OCI-LY1 (cell line): ENCODE data around the gene ANKRD55.

ENCODE experiments used
- H2AFZ ChIP-seq: fragments of 200-600 bp; sonication (generic), shearing (Covaris generic); 2 replicates; pipeline ENCODE4 v1.6.0; 2014; ENCODE audit warnings: antibody characterized with exemption, mild to moderate bottlenecking, low read length
- H3F3A ChIP-seq: fragments of 200-600 bp; sonication (generic), shearing (Covaris generic); 2 replicates; pipeline ENCODE4 v1.6.0; 2014; ENCODE audit warnings: mild to moderate bottlenecking, antibody characterized with exemption, low read length, moderate library complexity; ENCODE audit not compliant: insufficient read depth
- H3K27ac ChIP-seq: fragments of 200-600 bp; sonication (generic); 2 replicates; pipeline ENCODE4 v1.5.1; 2014; ENCODE audit warnings: low read length, mixed run types, mild to moderate bottlenecking, low read depth; ENCODE audit not compliant: poor library complexity, severe bottlenecking
- H3K27me3 ChIP-seq: fragments of 200-600 bp; sonication (generic); 2 replicates; pipeline ENCODE4 v1.6.0; 2014; ENCODE audit warnings: antibody characterized with exemption, mild to moderate bottlenecking, low read length, moderate library complexity; ENCODE audit not compliant: insufficient read depth
- H3K36me3 ChIP-seq: fragments of 200-600 bp; sonication (generic); 2 replicates; pipeline ENCODE4 v1.6.1; 2014; ENCODE audit warnings: mild to moderate bottlenecking, antibody characterized with exemption, low read length, moderate library complexity, mixed read lengths; ENCODE audit not compliant: insufficient read depth
- H3K4me1 ChIP-seq: fragments of 200-600 bp; sonication (generic); 2 replicates; pipeline ENCODE4 v1.5.1; 2014; ENCODE audit warnings: mild to moderate bottlenecking, low read length, moderate library complexity; ENCODE audit not compliant: insufficient read depth, severe bottlenecking
- H3K4me2 ChIP-seq: fragments of 200-600 bp; sonication (generic), shearing (Covaris generic); 2 replicates; pipeline ENCODE4 v1.6.1; 2014; ENCODE audit warnings: low read length
- H3K4me3 ChIP-seq: fragments of 200-600 bp; sonication (generic); 2 replicates; pipeline ENCODE4 v1.5.1; 2014; ENCODE audit warnings: low read length, low read depth, mild to moderate bottlenecking, mixed read lengths; ENCODE audit not compliant: poor library complexity, severe bottlenecking
- H3K79me2 ChIP-seq: fragments of 200-600 bp; shearing (Covaris generic); 2 replicates; pipeline ENCODE4 v1.6.1; 2016; ENCODE audit warnings: mixed run types, low read length, mixed read lengths; ENCODE audit not compliant: insufficient read depth
- H3K9ac ChIP-seq: fragments of 200-600 bp; sonication (generic), shearing (Covaris generic); 2 replicates; pipeline ENCODE4 v1.6.1; 2014; ENCODE audit warnings: mild to moderate bottlenecking, low read length, mixed read lengths
- H3K9me2 ChIP-seq: fragments of 200-600 bp; sonication (generic), shearing (Covaris generic); 2 replicates; pipeline ENCODE4 v1.6.1; 2014; ENCODE audit warnings: low read depth, mild to moderate bottlenecking, low read length, mixed read lengths
- H3K9me3 ChIP-seq: fragments of 200-600 bp; shearing (Covaris generic); 2 replicates; pipeline ENCODE4 v1.6.1; 2014; ENCODE audit warnings: low read length, mixed read lengths
- H4K20me1 ChIP-seq: fragments of 200-600 bp; sonication (generic), shearing (Covaris generic); 2 replicates; pipeline ENCODE4 v1.6.0; 2016; ENCODE audit warnings: mild to moderate bottlenecking, low read length; ENCODE audit not compliant: insufficient read depth
- EZH2 ChIP-seq: fragments of 200-600 bp; sonication (generic), shearing (Covaris generic); IDR thresholded peaks from 2 replicates; pipeline ENCODE4 v1.8.0; 2017; ENCODE audit warnings: borderline replicate concordance, mixed run types, mild to moderate bottlenecking, antibody characterized with exemption, low read length, moderate library complexity, mixed read lengths
- TF ChIP-seq, protein P1 (sequence below): fragments of 200-600 bp; sonication (generic), shearing (Covaris generic); IDR thresholded peaks from 2 replicates; pipeline ENCODE4 v1.5.1; 2017; ENCODE audit warnings: mild to moderate bottlenecking, antibody characterized with exemption, low read length, moderate library complexity, mixed read lengths

The ANKRD55 gene

DNA sequence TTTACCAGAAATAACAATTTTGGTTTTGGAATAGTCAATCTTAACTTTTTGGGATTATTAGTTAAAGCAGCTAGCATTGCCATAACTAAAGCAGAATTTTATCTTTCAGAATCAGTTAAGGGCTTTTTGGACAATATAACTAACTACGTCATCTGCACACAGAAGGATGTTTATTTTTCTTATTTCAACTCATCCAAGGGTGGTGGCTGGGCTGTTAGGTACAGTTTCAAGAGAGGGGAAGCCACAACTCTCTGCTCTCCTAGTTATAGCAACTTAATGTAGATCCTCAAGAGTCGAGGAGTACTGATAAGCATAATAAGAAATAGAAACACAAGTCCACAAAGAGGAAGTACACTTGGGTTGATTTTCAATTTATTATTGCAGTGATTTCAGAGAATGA lies 65.6 kb downstream of the ANKRD55 start:
- H3F3A ChIP-seq, result no peaks in the 10 kb centered on the region
- H3K27ac ChIP-seq, result no peak overlapping the region
- H3K9me3 ChIP-seq, result no peaks in the 10 kb centered on the region
- H3K27me3 ChIP-seq, result no peaks in the 10 kb centered on the region
- H4K20me1 ChIP-seq, result no peaks in the 10 kb centered on the region
- no peaks in the 10 kb centered on the region for H3K79me2 ChIP-seq
- no peak overlapping the region for H3K9ac ChIP-seq
- no peaks in the 10 kb centered on the region for H3K36me3 ChIP-seq
- H3K4me3 ChIP-seq, result no peak overlapping the region
- TF ChIP-seq EZH2, result no peak
- TF ChIP-seq, protein P1, sequence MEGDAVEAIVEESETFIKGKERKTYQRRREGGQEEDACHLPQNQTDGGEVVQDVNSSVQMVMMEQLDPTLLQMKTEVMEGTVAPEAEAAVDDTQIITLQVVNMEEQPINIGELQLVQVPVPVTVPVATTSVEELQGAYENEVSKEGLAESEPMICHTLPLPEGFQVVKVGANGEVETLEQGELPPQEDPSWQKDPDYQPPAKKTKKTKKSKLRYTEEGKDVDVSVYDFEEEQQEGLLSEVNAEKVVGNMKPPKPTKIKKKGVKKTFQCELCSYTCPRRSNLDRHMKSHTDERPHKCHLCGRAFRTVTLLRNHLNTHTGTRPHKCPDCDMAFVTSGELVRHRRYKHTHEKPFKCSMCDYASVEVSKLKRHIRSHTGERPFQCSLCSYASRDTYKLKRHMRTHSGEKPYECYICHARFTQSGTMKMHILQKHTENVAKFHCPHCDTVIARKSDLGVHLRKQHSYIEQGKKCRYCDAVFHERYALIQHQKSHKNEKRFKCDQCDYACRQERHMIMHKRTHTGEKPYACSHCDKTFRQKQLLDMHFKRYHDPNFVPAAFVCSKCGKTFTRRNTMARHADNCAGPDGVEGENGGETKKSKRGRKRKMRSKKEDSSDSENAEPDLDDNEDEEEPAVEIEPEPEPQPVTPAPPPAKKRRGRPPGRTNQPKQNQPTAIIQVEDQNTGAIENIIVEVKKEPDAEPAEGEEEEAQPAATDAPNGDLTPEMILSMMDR, result no peak
- no peaks in the 10 kb centered on the region for H3K4me1 ChIP-seq
- no peak overlapping the region for H2AFZ ChIP-seq
- no peaks in the 10 kb centered on the region for H3K9me2 ChIP-seq
- no peak overlapping the region for H3K4me2 ChIP-seq

DNA sequence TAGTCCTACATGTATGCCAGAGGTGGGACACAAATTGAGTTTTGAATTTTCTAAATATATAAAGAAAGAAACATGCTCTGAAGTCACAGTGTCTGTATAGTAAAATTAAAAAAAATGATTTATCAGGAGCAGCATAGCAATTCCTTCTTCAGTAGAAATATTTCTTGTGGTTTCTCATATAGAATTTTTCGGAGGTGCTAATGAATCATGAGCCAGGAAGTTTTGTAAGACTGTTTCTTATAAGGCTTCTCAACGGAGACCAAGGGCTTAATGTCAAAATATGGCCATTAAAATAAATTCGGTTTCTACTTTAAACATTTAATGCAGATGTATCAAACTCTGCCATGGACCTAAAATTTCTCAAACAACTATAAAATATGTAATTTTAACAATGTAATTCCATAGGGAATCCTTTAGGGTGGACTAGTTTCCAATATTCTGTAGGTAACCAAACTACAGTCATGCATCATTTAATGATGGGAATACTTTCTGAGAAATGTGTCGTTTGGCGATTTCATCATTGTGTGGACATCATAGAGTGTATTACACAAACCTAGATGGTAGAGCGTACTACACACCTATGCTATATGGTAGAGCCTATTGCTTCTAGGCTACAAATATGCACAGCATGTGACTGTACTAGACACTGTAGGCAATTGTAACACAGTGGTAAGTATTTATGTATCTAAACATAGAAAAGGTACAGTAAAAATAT lies 66.3 kb downstream of the ANKRD55 start:
- H3K4me1 ChIP-seq, result no peaks in the 10 kb centered on the region
- H3K27ac ChIP-seq, result no peak overlapping the region

DNA sequence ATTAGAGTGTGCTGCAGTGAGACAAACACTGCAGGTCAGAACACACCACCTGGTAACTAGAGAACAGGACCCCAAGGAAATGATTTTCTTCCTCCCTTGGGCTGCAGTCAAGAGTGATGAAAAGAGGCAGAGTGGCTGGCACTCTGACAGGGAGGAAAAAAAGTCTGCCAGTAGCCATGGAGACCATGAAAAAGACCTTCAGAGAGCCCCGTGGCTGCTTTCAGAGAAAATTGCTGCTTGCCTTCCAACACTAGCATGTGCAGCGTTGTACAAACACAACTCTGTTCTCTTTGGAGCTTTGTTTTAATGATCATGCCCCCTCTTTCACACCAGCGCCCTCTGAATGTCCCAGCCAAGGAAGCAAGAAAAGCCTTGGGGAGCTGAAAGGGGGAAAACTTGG lies 68.8 kb downstream of the ANKRD55 start:
- no peaks in the 10 kb centered on the region for H3K27me3 ChIP-seq
- H3K9me2 ChIP-seq, result no peaks in the 10 kb centered on the region
- no peaks in the 10 kb centered on the region for H3K79me2 ChIP-seq
- H3K27ac ChIP-seq, result no peak overlapping the region
- H3K4me3 ChIP-seq, result no peak overlapping the region
- no peak overlapping the region for H2AFZ ChIP-seq
- no peak overlapping the region for H3K9ac ChIP-seq
- no peaks in the 10 kb centered on the region for H3F3A ChIP-seq
- H3K9me3 ChIP-seq, result no peaks in the 10 kb centered on the region
- no peak overlapping the region for H3K4me2 ChIP-seq
- H3K4me1 ChIP-seq, result no peaks in the 10 kb centered on the region
- no peaks in the 10 kb centered on the region for H4K20me1 ChIP-seq
- no peaks in the 10 kb centered on the region for H3K36me3 ChIP-seq
- no peak for TF ChIP-seq EZH2
- TF ChIP-seq, protein P1, result no peak

More for the DNA sequence above, 66.3 kb downstream of the ANKRD55 start:
- Histone ChIP-seq H3K36me3 (no peaks in the 10 kb centered on the region), H3K79me2 (no peaks in the 10 kb centered on the region), H3K4me3 (no peak overlapping the region), H3K9ac (no peak overlapping the region), H4K20me1 (no peaks in the 10 kb centered on the region), H3K4me2 (no peak overlapping the region), H3K27me3 (no peaks in the 10 kb centered on the region), H3K9me3 (no peaks in the 10 kb centered on the region), H3K9me2 (no peaks in the 10 kb centered on the region), H2AFZ (no peak overlapping the region), H3F3A (no peaks in the 10 kb centered on the region)
- no peak for TF ChIP-seq EZH2
- TF ChIP-seq, protein P1, result no peak
